Stomach (tissue), 4 donors: Measurements from ENCODE around the gene ARRB2.

Experiments used
- POLR2AphosphoS5 ChIP-seq, 3 donors: sonication (generic); formaldehyde crosslinking; IDR thresholded peaks; one replicate each; pipeline ENCODE4 v1.6.1; 2016; ENCODE audit warnings: antibody characterized with exemption in 3 of 3
- TF ChIP-seq, protein P1 (sequence below), 7 experiments: fragments of 450-650 bp in 4 of 7; fragments of 200-600 bp in 3 of 7; sonication (generic) in 3 of 7; IDR thresholded peaks; one replicate each; pipeline ENCODE4 v1.5.1; 2016 to 2019; ENCODE audit warnings: antibody characterized with exemption in 7 of 7, control low read depth in 2 of 7, mild to moderate bottlenecking in 1 of 7

DNA sequence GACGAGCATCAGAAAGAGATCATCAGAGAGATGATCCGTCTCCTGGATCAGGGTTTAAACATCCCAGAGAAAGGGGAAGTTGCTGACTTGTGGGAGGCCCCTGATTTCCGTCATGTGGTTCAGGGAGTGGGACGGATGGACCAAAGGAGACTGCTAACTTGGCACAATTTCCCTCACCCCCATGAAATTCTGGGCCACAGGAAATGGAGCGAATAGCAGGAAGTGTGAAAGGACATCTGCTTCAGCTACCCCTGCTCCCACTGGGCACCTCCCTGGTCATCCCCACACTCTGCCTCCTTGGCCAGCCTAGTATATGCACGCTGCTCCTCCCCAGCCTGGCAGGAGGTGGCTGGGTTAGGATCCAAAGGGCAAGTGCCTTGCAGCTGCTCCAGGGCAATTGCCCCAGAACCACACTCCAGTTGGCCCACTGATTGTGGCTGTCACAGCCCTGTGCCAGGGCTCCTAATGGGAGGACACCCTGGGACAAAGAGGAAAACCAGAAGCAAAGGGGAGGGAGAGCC lies 1.3 kb downstream of the ARRB2 start:
- TF ChIP-seq, protein P1, sequence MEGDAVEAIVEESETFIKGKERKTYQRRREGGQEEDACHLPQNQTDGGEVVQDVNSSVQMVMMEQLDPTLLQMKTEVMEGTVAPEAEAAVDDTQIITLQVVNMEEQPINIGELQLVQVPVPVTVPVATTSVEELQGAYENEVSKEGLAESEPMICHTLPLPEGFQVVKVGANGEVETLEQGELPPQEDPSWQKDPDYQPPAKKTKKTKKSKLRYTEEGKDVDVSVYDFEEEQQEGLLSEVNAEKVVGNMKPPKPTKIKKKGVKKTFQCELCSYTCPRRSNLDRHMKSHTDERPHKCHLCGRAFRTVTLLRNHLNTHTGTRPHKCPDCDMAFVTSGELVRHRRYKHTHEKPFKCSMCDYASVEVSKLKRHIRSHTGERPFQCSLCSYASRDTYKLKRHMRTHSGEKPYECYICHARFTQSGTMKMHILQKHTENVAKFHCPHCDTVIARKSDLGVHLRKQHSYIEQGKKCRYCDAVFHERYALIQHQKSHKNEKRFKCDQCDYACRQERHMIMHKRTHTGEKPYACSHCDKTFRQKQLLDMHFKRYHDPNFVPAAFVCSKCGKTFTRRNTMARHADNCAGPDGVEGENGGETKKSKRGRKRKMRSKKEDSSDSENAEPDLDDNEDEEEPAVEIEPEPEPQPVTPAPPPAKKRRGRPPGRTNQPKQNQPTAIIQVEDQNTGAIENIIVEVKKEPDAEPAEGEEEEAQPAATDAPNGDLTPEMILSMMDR (IDR thresholded peaks at IDR 0.05): no peak
- no peak for TF ChIP-seq POLR2AphosphoS5 (IDR thresholded peaks at IDR 0.05)
